ENCODE data around the gene YWHAE. TPM values are rescaled to one million over a fixed set of nuclear protein-coding genes. Genes with fewer than 3 reads are reported as not detected.

The YWHAE gene
- total and polyA plus RNA-seq, 9 of the 15 experiments (the other 6 are each of a cell fraction or from before 2014, with no cell fraction given): 184 to 727 (median 448) TPM

- no peak for TF ChIP-seq ELK1 (CRISPR knock-in tag; IDR thresholded peaks at IDR 0.05)
- no peak for TF ChIP-seq ATF7 (IDR thresholded peaks at IDR 0.05)
- TF ChIP-seq NFIX (CRISPR knock-in tag; IDR thresholded peaks at IDR 0.05; ENCODE audit: low read depth): no peak
- TF ChIP-seq, protein P1, sequence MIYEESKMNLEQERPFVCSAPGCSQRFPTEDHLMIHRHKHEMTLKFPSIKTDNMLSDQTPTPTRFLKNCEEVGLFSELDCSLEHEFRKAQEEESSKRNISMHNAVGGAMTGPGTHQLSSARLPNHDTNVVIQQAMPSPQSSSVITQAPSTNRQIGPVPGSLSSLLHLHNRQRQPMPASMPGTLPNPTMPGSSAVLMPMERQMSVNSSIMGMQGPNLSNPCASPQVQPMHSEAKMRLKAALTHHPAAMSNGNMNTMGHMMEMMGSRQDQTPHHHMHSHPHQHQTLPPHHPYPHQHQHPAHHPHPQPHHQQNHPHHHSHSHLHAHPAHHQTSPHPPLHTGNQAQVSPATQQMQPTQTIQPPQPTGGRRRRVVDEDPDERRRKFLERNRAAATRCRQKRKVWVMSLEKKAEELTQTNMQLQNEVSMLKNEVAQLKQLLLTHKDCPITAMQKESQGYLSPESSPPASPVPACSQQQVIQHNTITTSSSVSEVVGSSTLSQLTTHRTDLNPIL (CRISPR knock-in tag; IDR thresholded peaks at IDR 0.05): no peak
- TF ChIP-seq PRPF4 (IDR thresholded peaks at IDR 0.05; ENCODE audit: insufficient read depth, low read depth, low read length, poor library complexity, severe bottlenecking): no peak
- no peak for TF ChIP-seq ZNF551 (CRISPR knock-in tag; IDR thresholded peaks at IDR 0.05)
- no peak for TF ChIP-seq HNRNPH1 (optimal IDR thresholded peaks at IDR 0.05; ENCODE audit: low read depth, low read length)
- no peak for TF ChIP-seq PKNOX1 (IDR thresholded peaks at IDR 0.05)
- TF ChIP-seq RBFOX2 (IDR thresholded peaks at IDR 0.05; ENCODE audit: low read depth, low read length): no peak
- no peak for TF ChIP-seq KAT2B (IDR thresholded peaks at IDR 0.05; ENCODE audit: low read depth, low read length)
- TF ChIP-seq NUFIP1 (IDR thresholded peaks at IDR 0.05; ENCODE audit: partially characterized antibody): no peak
These were observed 15.1 kb downstream of the YWHAE start (continued) for GRCh38 chr17:1384905-1385435.

Data from K562 (cell line).